HG02970 (cell line): ENCODE results near the gene GMDS.

ENCODE experiments used
- ATAC-seq: cut with Tn5 transposase; IDR thresholded peaks from one replicate; pipeline ENCODE4 v1.9.1; 2021; ENCODE audit warnings: mild to moderate bottlenecking, moderate library complexity, moderate number of reproducible peaks; ENCODE audit not compliant: unreplicated experiment, low FRiP score

Gene GMDS

GRCh38 chr6:2245103-2245876, at the start of gene GMDS:
GMDS (minus strand) TSS chr6:2245605.
- peak; percentile 81 for ATAC-seq

GRCh38 chr6:2285510-2285909, 40.1 kb upstream of the GMDS start:
- no peak for ATAC-seq

GRCh38 chr6:2275892-2276242, 30.5 kb upstream of the GMDS start:
- no peak for ATAC-seq

- ATAC-seq = no peak
These were observed 29.8 kb upstream of the GMDS start for GRCh38 chr6:2274981-2275891.

GRCh38 chr6:2272696-2273095, 27.3 kb upstream of the GMDS start:
- no peak for ATAC-seq

- no peak for ATAC-seq
These were observed 24.6 kb upstream of the GMDS start for GRCh38 chr6:2270054-2270453.

- no peak for ATAC-seq
These were observed 21.4 kb upstream of the GMDS start for GRCh38 chr6:2266841-2267240.

GRCh38 chr6:2266031-2266795, 20.8 kb upstream of the GMDS start:
- ATAC-seq = no peak

GRCh38 chr6:2264932-2265331, 19.5 kb upstream of the GMDS start:
- ATAC-seq = no peak

- no peak for ATAC-seq
These were observed 18.5 kb upstream of the GMDS start for GRCh38 chr6:2263896-2264295.

GRCh38 chr6:2259574-2259973, 14.2 kb upstream of the GMDS start:
- ATAC-seq = no peak

GRCh38 chr6:2259002-2259494, 13.6 kb upstream of the GMDS start:
- no peak for ATAC-seq

GRCh38 chr6:2258112-2258511, 12.7 kb upstream of the GMDS start:
- no peak for ATAC-seq

GRCh38 chr6:2257363-2257762, 12.0 kb upstream of the GMDS start:
- ATAC-seq = no peak

- no peak for ATAC-seq
These were observed 9.3 kb upstream of the GMDS start for GRCh38 chr6:2254747-2255146.

- ATAC-seq = no peak
These were observed 3.7 kb upstream of the GMDS start for GRCh38 chr6:2249126-2249525.

- no peak for ATAC-seq
These were observed 2.3 kb upstream of the GMDS start for GRCh38 chr6:2247664-2248063.

- ATAC-seq = peak; percentile 7
These were observed 765 bp upstream of the GMDS start for GRCh38 chr6:2245877-2246863.

- no peak for ATAC-seq
These were observed 923 bp downstream of the GMDS start for GRCh38 chr6:2244261-2245102.
